NCI-H2171 (cell line): ENCODE measurements around the gene CACNA1G.

ENCODE experiments used
- DNase-seq: peaks from one replicate; lab custom pipeline; 2025; lab: John Stamatoyannopoulos, UW

CACNA1G gene

DNA sequence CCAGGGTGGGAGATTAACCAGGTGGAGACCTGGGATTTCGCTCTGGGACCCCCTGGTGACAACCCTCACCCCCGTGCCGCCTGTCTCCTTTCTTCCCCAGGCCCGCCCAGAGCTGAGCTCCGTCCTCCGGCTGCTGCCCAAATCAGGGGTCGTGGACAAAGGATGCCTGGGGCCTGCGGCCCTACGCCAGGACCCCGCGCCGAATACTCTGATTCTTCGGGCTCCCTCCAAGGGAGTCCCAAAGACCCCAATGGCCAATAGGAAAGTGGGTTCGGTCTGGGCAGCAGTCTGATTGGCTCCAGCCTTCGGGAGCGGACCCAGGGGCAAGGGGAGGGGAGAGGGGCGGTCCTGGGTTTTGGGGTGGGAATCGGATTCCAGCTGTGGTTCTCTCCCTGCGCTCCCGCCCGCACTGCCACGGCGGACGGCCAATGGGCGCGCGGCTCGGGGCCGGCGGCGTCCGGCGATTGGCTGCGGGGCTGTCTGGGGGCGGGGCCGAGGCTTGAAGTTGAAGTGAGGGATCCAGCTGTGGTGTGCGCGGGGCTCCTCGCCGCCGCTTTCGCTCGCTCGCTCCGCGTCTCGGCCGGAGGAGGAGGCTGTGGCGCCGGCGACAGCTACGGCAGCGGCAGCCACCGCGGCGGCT, at the start of gene CACNA1G:
Gene CACNA1G (plus strand): TSS at position 531 of the 640 bp plus-strand sequence. CDS start 745 bp downstream, outside the sequence.
- DNase-seq = peak; percentile 85

DNA sequence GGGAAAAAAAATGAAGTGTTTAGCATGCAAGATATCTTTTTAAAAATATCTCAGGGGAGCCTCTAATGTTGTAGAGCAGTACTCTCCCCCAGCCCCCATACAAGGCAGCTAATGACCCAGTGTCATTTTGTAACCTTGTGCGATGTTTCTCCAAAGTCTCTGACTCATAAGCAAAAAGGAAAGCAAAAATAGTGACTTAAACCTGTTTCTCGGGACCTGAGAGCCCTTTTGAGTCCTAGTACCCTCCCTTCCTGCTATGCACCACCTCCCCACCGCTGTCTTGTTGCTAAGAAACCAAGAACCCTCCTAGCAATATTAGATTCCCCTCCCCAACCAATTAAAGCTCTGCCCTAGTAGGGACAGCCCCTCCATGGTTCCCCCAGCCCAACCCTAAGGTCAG, 49.5 kb upstream of the CACNA1G start:
- DNase-seq = no peak

DNA sequence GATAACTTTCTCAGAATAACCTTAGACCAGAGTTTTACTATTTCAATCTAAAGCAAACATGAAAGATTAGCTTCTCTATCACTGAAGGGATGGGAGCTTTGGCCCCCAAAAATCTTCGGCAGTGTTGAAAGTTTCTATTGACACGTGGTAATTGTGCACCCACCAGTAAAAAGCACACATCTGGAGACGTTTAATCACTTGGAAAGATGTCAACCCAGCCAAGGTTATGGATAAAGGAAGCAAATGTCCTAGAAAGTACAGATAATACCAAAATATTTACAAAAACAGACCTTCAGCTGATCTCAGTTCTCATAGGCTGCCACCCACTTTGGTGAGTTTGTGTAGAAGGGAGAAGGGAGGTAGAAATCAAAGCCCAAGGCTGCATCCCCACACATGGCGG, 47.0 kb upstream of the CACNA1G start:
- DNase-seq = no peak

DNA sequence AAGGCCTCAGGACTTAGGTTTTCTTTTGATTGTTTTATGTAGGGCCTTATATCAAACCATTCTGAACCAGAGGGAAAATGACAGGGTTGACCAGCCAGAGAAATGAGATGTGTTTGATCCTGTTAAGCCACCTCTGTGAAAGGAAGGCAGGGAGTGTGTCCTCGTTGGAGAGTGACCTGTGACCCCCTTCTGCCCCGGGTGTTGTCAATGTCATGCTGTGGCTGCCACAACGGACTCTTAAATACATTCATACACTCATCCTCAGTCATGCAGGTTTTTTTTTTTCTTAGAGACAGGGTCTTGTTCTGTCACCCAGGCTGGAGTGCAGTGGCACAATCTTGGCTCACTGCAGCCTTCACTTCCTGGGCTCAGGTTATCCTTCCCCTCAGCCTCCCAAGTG, 46.1 kb upstream of the CACNA1G start:
- no peak for DNase-seq

DNA sequence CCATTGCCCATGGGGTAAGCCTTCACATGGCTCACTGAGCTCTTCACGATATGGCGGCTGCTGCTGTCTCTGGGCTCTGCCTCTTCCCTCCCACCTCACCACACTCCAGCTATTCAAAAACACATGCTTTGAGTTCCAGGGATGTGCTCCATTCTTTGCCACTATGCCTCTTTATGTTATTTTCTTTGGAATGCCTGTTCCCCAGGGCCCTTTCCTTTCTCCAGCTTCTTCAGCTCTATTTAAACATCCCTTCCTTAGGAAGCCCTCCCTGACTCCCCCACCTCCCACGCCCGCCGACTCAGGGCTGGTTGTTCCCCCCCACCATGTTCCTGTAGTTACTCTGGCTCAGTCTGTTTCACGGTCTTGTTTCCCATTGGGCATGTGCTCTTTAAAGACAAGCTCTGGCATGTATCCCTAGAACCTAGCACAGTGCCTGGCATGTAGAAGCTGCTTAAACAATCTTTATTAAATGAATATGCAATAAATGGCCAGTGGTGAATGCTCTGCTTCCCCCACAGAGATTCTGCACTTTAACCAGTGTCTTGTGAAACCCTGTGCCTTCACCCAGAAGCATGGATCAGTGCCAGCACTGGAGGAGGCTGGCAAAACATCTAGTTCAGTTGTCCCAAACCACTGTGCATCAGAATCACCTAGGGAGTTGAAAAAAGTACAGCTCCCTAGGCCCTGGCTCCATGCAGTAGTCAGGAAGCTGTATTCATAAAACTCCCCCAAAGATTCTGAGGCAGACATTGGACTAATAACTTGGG, 45.4 kb upstream of the CACNA1G start:
- no peak for DNase-seq

DNA sequence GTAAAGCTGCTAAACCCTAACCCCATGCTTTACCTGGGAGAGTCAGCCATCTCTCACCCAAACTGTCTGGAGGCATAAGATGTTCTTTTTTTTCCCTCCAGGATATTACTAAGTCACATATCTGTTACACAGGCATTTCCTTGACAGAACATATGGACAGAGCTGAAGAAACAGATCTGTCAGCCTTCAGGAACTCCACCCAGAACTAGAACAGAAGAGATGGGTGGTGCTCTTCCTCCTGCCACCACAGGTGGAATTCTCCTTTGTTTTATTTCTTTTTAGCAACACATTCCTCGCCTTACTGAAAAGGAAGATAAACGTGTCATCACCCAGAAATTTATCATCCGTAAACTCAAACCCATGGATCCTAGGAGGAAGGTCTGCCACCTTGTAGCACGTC, 43.5 kb upstream of the CACNA1G start:
- DNase-seq = no peak

DNA sequence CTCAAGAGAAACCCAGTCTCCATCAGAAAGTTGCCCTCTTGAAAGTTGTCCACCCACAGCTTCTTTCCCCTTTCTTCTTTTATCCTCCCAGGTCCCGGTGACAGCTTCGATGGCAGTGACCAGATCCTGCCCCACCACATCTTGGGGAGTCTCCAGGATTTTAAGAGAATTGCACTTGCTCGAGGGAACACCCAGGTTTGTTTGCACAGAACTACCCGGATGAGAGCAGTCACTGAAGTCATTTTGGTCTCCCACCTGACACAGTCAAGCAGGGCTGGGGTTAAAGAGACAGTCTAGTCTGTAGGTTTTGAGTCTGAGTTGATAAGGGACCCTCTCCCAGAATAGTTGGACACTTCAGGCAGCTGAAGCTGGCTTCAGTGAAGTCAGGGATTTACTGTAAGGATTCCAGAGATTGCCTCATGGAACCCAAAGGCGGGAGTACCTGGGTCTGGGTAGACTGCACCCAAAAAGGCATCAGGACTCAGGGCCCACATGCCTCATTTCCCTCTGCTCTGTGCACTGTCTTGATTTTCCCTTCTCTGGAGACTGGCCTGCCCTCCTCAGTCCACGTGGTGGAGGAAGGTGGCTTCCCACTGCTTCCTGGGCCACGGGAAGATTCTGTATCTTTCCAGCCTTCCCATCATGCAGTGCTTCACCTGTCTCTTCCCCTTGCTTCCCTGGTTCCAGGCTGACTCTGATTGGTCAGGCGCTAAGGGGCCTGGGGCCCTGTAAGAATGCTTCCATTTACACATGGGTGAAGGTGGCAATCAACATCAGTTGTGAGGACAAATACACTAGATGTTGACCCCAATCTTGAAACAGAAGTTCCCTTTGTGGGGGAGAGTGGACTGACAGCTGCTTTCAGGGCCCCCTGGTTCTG, 42.8 kb upstream of the CACNA1G start:
- DNase-seq = no peak

DNA sequence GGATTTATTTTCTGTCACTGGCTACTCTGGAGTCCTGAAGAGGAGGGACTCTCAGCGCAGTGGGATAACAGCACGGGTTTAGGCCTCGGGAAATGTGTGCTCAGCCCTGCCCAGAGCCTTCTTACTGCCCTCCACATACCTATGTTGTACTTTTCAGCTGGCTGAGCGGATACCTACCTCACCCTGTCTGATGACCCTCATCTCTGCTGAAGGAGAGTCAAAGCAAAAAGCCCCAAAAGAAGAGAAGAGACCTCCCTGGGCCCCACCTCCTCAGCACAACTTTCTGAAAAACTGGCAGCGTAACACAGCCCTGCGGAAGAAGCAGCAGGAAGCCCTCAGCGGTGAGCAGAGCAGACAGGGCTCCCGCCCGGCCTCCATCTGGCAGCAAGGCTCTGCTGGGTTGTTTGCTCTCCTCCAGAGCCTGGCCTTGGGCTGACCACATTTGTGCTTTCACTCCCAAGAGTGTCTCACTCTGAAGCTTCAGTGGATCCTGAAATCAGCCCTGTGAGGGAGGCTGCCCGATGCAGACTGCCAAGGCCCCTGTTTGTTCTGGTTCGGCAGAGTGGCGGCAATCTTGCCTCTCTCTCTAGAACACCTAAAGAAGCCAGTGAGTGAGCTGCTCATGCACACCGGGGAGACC, 42.0 kb upstream of the CACNA1G start:
- peak; percentile 26 for DNase-seq

DNA sequence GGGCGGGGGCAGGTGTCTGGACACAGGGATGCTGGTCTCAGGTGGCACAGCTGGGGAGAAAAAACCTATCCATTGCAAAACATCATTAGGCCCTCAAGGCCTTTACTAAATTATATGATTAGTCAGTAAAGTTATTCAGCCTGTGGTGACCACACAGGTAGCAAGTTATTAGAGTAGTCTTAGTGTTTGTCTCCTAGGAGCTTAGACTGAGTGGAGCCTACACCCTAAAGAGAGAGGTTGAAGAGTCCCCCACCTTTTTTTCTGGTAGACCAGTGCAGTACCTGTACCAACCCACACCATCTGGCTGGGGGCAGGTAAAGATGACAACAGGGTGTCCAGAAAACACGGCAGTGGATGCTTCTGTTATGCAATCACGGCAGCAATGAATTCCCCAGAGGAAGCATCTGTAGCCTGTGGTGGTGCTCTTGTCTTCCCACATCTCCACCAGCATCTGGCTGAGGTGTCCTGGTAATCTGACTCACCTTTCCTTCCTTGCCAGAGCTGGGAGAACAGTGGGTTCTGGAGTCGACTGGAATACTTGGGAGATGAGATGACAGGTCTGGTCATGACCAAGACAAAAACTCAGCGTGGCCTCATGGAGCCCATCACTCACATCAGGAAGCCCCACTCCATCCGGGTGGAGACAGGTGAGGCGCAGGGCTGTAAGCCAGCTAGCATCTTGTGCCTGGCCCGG, 41.2 kb upstream of the CACNA1G start:
- DNase-seq = no peak

DNA sequence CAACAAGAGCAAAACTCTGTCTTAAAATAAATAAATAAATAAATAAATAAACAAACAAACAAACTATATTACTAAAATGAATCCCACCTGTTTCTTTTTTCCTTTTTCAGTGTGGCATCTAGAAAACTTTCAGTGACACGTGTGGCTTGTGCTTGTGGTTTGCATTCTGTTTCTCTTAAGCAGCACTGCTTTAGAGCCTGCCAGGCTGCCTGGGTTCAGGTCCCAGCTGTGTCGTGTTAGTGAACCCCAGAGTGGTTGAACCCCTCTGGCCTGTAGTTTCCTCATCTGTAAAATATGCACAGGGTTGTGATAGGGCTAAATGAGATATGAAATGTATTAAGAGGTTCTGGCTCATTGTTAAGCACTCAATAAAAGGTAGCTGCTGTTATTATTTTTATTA, 40.0 kb upstream of the CACNA1G start:
- DNase-seq = no peak

DNA sequence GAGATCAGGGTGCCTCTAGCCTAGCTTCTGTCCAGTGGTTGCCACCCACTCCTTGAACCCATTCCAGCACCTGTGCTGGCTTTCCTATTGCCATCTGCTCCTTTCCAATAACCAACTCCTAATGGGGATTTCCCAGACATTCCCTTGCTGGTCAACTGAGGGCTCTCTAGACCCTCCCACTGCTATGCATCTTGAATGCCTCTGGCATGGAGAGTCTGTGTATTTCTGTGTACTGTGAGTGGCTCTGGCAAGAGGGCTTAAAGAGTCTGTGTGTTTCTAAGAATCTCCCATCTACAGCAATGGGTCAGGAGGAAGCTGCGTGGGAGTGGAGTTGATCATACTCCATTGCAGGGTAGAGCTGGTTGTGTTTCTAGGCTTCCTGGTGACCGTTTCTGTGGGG, 39.0 kb upstream of the CACNA1G start:
- no peak for DNase-seq

DNA sequence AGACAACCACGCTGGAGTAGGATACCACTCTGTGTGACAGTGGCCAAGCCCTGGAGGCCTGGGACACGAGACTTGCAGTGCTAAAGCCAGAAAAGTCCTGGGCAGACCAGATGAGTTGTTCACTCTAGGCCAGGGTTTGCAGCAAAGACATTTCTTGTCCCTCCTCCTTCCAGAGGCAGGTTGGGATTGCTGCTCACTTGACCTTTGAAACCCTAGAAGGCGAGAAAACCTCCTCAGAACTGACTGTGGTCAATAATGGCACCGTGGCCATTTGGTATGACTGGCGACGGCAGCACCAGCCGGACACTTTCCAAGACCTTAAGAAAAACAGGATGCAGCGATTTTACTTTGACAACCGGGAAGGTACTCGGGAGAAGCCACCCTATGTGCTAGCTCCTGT, 37.7 kb upstream of the CACNA1G start:
- no peak for DNase-seq

DNA sequence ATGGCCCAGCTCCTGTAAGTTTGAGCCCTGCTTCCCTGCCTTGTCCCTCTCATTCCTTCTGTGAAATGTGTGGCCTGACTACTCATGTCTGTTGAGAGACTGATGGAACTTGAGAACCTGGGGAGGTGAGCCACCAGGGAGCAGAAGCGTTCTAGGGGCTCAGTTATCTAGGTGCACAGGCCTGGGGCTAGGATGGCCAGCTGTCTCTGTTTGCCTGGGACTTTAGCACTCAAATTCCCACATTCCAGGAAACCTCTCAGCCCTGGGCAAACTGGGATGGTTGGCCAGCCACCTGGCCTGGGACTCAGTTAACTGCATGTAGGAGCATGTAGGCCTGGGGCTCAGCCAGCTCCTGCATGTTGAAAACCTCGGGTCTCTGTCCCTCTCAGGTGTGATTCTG, 37.3 kb upstream of the CACNA1G start:
- DNase-seq = no peak

DNA sequence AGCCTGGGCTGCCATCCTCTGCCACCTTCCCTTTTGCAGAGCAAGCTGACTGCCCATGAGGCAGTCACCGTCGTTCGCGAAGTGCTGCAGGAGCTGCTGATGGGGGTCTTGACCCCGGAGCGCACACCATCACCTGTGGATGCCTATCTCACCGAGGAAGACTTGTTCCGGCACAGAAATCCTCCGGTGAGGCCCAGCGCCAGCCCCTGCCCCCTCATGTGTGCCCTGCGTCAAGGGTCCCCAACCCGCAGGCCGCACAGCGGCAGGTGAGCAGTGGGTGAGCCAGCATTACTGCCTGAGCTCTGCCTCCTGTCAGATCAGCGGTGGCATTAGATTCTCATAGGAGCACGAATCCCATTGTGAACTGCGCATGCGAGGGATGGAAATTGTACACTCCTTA, 35.7 kb upstream of the CACNA1G start:
- no peak for DNase-seq

DNA sequence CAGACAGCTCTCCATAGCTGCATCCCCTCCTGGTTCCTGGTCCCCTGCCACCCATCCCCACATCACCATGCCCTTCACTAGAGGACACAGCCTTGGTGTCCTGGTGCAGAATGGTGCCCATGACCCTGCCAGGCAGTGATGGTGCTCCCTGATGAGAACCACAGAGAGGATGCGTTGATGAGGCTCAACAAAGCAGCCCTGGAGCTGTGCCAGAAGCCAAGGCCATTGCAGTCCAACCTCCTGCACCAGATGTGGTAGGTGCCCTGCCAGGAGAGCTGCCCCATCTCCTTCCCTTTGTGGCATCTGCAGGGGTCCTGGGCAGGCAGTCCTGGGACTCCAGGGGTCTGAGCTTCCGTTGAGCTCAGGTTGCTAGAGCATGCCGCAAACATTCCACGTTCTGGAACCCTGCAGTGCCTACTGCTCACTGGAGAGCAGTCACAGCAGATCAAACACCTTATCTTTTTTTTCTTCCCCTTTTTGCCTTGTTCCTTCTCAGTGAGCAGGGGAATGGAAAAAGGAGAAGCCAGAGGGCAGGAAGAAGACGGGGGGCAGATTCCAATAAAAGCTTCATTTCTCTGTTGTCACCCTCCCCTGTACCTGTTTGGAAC, 33.3 kb upstream of the CACNA1G start:
- no peak for DNase-seq

DNA sequence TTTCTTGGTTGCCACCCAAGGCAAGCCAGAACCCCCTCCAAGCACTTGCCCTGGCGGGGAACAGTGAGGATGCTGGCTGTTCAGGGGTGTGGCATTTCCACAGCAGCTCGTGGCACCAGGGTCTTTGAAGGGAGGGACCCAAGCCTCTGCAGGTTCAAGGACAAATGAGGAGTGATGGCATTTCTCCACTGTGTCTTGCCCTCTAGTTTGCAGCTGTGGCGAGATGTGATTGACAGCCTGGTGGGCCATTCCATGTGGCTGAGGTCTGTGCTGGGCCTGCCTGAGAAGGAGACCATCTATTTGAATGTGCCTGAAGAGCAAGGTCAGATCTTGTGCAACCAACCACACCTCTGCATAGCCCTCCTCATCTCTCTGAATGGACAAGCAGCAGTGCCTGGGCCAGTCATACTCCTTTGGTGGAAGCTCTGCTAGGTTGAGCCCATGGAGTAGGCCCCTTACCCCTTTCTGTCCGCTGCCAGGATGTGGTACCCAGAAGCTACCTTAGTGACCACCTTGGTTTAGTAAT, 32.5 kb upstream of the CACNA1G start:
- no peak for DNase-seq

DNA sequence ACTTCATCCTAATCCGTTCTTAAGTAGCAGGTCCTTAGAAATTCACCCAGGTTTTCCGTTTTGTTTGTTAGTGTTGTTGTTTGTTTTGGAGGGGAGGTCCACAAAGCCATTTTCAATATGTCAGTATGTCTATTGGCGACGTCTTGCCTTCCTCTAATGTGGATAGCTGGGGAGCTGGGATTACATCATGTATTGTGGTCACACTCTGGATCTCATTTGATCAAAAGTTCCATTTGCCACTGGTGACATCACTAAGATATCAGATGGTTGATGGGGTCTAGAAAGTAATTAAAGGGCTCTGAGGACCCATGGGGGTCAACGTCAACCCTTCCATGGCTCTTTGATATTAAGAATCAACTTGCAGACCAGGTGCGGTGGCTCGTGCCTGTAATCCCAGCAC, 30.7 kb upstream of the CACNA1G start:
- DNase-seq = no peak

DNA sequence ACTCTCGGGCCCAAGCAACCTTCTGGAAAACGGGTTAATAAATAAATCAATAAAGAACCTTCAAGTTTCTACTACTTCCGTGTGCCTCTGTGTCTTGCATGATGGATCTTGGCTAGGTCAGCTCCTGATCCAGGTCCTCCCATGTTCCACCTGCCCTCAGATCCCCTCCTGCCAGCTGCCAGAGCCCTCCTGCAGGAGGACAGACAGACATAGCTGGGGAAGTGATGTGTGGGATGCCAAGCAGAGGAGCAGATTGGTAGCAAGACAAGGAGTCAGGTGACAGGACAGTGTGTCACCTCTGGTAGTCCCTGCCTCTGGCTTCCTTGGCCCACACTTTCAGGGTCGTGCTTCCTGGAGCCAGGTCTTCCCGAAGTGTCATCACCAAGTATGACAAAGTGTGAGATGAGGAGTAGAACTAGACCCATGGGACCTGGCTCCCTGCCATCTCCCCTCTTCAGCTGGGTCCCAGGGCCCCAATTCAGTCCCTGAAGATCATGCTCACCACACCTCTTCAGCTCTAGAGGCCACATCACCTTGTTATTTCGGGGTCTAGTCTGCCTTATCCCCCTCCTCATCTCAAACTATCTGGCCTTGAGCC, 29.0 kb upstream of the CACNA1G start:
- no peak for DNase-seq

DNA sequence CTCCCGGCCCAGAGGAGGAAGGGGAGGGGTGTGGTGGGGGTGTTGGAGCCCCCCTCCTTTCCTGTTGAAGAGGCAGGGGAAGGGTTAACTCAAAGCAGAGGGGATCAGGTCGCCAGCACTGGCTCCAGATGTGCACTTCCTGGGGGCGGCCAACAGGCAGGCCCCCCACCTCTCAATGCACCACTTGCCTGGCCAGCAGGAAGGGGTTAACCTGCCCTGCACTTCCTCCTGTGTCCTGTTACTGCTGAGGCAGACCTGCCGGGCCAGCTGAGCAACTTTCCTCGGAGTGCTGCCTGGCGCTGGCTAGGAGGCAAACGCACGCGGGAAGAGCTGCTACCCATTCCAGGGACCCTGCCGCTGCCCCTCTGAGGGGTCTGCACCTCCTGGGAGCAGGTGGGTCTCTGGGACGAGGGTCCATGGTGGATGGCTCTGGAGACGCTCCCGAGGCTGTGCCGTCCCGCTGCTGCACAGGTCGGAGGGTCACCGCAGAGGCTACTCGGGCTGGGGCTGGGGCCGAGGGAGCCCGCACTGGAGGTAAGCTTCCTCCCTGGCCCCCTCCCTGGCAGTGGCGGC, 28.0 kb upstream of the CACNA1G start, which contains the start of gene EPN3:
Gene EPN3 (plus strand): TSS at position 284 of the 573 bp plus-strand sequence. CDS start 3,822 bp downstream, outside the sequence.
- DNase-seq = no peak

DNA sequence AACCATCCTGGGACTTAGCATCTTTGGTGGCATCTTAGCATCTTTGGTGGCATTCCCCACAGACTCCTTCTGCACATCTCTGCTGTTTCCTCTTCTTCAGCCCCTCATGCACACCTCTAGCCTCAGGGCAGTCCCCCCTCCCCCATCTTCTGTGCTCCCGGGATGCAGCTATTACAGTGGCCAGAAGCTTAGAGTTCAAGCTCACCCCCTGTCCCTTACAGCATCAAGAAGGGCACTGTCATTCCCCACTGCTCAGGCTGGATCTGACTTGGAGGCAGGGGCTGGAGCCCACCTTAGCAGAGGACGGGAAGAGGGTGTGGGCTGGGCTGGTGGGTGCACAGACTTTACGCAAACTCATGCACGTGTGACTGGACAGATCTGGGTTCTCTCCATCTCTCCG, 27.3 kb upstream of the CACNA1G start:
- DNase-seq = no peak
